GM19351 (cell line): ENCODE results near the gene SLC5A4.
"Not testable (repeated sequence)": the region's sequence is repeated elsewhere in the genome, so short reads cannot be mapped to it uniquely, and the experiment has no call there.

ENCODE experiments used
- ATAC-seq: cut with Tn5 transposase; IDR thresholded peaks from one replicate; pipeline ENCODE4 v1.9.1; 2021; ENCODE audit warnings: mild to moderate bottlenecking, moderate library complexity; ENCODE audit not compliant: unreplicated experiment

Gene SLC5A4

DNA sequence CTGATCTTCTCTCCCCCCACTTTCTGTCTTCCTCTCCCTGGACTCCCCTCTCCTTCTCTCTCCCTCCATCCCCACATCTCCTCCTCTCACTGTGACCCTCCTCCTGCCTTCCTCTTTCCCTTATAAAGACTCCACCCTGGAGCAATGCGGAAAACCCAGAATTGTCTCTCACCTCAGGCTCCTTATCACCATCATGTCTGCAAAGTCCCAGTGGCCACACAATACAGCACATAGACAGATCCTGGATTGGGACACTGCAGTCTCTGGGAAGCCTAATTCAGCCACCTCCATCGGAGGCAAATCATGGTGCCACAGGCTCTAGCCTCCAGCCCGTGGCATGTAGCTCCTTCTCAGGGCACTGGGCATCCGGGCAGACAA lies 53.0 kb downstream of the SLC5A4 start:
- ATAC-seq, result no peak

- no peak for ATAC-seq
Measured at GRCh38 chr22:32200752-32201151, 54.4 kb downstream of the SLC5A4 start.

DNA sequence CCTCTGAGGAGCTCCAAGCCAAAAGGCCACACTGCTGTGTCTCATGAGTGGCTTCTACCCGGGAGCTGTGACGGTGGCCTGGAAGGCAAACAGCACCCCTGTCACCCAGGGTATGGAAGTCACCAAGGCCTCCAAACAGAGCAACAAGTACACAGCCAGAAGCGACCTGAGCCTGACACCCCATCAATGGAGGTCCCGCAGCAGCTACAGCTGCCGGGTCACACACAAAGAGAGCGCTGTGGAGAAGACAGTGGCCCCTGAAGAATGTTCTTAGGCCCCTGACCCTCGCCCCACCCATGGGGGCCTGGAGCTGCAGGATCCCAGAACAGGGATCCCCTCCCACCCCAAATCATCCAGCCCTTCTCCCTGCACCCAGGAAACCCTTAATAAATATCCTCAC lies 55.2 kb downstream of the SLC5A4 start:
- ATAC-seq, result no peak

GRCh38 chr22:32199341-32199740 lies 55.8 kb downstream of the SLC5A4 start:
- no peak for ATAC-seq

- not testable (repeated sequence) for ATAC-seq
Measured at GRCh38 chr22:32197553-32198226, 57.5 kb downstream of the SLC5A4 start.

DNA sequence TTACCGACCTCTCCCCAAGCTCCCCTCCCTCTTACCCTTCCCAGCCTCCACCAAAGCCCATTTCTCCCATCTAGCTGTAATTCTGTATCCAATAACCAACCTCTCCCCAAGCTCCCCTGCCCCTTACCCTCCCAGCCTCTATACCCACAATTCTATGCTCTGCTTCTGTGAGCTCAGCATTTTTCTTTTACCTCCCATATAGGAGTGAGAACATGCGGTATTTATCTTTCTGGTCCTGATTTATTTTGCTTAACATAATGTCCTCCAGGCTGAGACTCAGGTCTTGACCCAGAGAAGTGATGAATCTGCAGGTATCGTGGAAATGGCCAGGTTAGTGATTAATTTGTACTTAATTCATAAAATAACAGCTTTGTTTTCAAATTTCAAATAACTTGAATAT lies 59.2 kb downstream of the SLC5A4 start:
- not testable (repeated sequence) for ATAC-seq

DNA sequence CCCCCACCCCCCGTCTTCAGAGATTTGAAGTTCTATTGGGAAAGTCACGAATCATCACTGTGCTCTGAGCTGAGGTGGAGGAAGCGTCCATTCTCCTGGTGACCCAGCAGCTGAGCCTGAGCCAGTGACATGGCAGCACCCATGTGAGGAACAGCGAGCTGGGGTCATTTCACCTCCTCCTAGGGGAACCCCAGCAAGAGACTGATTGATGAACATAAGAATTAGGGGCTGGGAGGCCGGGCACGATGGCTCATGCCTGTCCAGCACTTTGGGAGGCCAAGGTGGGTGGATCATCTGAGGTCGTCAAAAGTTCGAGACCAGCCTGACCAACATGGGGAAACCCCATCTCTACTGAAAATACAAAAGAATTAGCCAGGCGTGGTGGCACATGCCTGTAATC lies 61.8 kb downstream of the SLC5A4 start:
- not testable (repeated sequence) for ATAC-seq

DNA sequence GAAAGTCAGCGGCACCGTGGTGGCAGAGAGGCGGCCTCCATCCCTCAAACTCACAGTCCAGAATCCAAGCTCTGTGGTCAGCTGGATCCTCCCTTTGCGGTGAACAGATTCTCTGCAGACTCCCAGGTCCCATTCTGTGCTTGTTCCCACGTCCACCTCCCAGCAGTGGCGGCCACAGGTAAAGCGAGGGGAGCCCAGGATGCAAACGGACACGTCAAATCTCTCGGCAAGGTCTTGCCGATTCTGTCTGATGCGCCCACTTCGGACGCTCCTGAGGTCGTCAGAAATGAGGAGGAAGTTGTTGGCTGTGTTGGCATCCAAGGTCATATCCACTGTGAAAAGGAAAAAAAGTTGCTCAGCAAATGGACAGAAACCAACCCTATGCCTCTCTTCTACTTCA lies 64.1 kb downstream of the SLC5A4 start:
- ATAC-seq, result not testable (repeated sequence)

GRCh38 chr22:32185821-32186220 lies 69.3 kb downstream of the SLC5A4 start:
- ATAC-seq, result no peak

- ATAC-seq, result no peak
Measured at GRCh38 chr22:32183625-32184024, 71.5 kb downstream of the SLC5A4 start.

- ATAC-seq, result no peak
Measured at GRCh38 chr22:32181043-32181442, 74.1 kb downstream of the SLC5A4 start.

- ATAC-seq, result no peak
Measured at GRCh38 chr22:32177221-32177765, 77.9 kb downstream of the SLC5A4 start.

- ATAC-seq, result no peak
Measured at GRCh38 chr22:32175683-32176644, 79.2 kb downstream of the SLC5A4 start.

GRCh38 chr22:32175115-32175514 lies 80.0 kb downstream of the SLC5A4 start:
- no peak for ATAC-seq
